Fibroblast of skin of scalp (primary cell): Measurements from ENCODE around the gene AGRN.
"Not testable (repeated sequence)": the region's sequence is repeated elsewhere in the genome, so short reads cannot be mapped to it uniquely, and the experiment has no call there.

Experiments
- DNase-seq: peaks from one replicate; pipeline ENCODE4 v3.0.0-alpha.2; 2013

The AGRN gene

GRCh38 chr1:1067860-1068516 lies 48.1 kb downstream of the AGRN start:
- no peak for DNase-seq

DNA sequence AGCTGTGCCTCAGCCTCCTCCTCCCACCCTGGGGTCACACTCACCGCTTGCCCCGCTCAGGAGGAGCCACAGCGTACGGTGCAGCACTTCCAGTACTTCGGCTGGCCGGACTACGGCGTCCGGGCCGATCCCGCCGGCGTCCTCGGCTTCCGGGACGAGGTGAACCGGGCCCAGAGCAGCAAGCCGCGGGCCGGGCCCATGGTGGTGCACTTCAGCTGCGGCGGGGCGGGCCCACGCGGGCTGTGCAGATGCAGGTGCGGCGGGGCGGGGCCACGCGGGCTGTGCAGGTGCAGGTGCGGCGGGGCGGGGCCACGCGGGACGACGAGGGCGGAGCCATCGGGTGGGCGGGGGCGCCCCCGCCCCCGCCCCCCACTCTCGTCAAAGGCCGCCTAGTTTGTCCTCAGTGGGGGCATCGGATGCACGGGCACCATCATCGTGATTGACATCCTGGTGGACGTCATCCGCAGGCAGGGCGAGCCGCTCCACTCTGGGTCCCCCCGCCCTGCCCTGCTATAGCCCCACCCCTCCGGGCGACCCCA lies 48.7 kb downstream of the AGRN start:
- no peak for DNase-seq

DNA sequence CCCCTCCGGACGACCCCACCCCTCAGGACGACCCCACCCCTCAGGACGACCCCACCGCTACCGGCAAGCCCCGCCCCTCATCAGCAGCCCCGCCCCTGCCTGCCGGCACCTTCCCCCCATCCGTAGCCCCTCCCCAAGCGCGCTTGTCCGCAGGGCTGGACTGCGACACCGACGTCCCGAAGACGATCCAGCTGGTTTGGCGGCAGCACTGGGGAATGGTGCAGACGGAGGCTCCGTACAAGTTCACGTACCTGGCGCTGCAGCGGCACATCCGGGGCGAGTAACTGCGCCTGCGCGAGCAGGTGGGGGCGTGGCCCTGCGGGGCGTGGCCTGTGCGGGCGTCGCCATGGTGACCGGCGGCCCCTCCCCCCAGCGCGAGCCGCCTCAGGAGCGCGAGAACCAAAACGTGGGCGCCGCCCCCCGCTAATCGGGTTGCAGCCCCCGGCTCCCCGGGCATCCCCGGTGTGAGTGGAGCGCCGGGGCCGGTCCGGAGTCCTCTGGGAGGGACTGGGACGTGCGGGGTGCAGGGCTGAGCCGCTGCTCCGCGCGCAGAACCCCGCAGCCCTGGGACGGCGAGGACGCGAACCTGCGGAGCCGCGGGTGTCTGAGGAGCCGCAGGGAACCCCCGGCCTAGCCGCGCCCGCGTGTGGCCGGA lies 49.3 kb downstream of the AGRN start:
- DNase-seq: peak; percentile 44

GRCh38 chr1:1069711-1070676 lies 50.1 kb downstream of the AGRN start:
- DNase-seq: no peak

DNA sequence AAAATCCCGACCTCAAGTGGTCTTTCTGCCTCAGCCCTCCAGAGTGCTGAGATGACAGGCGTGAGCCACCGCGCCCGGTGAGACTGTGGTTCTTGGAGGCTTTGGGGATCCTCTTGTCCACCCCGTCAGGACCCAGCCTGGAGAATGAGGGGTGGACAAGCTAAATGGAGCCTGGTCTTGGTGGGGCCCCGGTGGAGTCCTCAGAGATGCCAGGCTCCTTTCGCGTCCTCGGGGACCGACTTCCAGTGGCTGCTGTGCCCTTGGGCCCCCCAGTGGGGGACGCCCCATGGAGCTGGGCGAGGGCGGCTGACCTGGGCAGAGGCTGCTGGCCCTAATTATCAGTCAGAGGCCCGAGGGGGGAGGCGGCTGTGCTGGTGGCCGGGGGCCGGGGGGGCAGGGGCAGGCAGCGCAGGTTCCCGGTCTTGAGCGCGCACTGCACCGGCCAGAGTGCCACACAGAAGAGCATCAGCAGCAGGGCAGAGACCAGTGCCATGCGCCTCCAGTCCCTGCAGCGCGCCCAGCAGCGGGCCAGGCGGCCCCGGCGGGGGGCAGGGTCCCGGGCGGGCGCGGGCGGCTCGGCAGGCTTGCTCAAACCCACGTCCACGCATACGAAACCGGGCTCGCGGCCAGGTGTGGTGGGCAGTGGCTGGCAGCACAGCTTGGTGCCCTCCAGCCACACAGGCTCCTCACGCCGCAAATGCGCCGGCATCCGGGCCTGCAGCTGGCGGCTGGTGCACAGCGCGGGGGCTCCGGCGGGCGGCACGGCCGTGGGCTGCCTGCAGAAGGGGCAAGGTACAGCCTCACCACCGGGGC lies 51.8 kb downstream of the AGRN start:
- DNase-seq: no peak

GRCh38 chr1:1072299-1072848 lies 52.5 kb downstream of the AGRN start:
- DNase-seq: no peak

GRCh38 chr1:1072849-1073742 lies 53.2 kb downstream of the AGRN start:
- no peak for DNase-seq

- DNase-seq: no peak
Observed at GRCh38 chr1:1073743-1074587, 54.0 kb downstream of the AGRN start, which contains the start of gene RNF223. RNF223 (minus strand) TSS chr1:1074306; CDS start chr1:1072566, 1,740 bp downstream.

GRCh38 chr1:1074631-1075147 lies 54.8 kb downstream of the AGRN start:
- DNase-seq: no peak

- no peak for DNase-seq
Observed at GRCh38 chr1:1075148-1075935, 55.4 kb downstream of the AGRN start.

GRCh38 chr1:1077396-1077795 lies 57.5 kb downstream of the AGRN start:
- not testable (repeated sequence) for DNase-seq

DNA sequence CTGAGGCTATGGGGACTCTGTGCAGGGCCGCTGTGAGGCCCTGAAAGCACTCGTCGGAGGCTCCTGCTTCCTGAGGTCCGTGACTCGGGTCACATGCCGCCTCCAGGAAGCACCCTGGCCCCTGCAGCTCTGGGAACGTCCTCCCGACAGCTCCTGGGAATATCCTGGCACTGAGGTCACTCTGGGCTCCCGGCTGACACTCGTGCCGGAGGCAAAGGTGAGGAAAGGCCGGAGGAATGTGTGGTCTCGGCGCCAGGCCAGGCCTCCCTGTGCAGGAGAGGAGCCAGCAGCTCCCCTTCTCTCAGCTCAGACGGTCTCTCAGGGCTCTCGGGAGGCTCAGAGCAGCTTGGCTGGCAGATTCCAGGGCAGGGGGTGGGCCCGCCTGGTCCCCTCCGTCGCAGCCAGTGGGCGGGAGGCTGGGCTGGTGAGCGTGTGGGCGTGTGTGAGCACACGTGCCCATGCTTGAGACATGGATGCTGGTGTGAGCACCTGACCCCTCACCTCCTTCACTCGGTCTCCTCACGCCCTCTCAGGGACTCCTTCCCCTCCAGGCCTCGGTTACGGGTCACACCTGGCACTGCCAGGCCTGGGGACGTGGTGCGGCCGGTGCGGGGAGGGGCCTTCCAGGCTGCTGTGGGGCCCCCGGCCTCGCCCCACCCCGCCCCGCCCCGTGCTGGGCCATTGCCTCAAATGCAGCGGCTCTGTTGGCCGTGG lies 59.6 kb downstream of the AGRN start:
- peak; percentile 94 for DNase-seq

DNA sequence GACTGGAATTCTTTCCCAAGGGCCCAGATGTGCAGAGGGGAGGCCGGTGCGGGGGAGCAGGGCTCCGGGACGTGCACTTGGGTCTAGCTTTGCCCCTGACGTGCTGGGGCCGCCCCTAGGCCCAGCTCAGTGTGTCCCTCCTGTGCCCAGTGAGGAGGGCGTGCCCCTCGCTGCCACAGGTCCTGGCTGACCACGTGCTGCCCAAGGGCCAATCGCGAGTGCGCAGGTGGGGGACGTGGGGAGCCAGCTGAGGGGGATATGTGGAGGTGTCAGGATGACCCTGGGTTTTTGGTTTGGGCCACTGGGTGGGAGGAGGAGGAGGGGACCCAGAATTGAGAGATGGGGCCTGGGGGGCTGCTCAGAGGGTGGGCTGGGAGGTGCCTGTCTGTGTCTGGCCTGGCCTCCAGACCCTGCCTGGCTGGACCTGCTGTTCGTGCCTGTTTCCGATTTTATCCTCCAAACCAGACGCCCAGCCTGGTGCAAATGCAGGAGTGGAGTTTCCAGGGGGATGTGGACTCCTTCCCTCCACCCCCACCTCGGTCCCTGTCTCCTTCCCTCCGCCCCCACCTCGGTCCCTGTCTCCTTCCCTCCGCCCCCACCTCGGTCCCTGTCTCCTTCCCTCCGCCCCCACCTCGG lies 60.3 kb downstream of the AGRN start:
- peak; percentile 81 for DNase-seq

GRCh38 chr1:1080951-1081310 lies 61.0 kb downstream of the AGRN start:
- no peak for DNase-seq

DNA sequence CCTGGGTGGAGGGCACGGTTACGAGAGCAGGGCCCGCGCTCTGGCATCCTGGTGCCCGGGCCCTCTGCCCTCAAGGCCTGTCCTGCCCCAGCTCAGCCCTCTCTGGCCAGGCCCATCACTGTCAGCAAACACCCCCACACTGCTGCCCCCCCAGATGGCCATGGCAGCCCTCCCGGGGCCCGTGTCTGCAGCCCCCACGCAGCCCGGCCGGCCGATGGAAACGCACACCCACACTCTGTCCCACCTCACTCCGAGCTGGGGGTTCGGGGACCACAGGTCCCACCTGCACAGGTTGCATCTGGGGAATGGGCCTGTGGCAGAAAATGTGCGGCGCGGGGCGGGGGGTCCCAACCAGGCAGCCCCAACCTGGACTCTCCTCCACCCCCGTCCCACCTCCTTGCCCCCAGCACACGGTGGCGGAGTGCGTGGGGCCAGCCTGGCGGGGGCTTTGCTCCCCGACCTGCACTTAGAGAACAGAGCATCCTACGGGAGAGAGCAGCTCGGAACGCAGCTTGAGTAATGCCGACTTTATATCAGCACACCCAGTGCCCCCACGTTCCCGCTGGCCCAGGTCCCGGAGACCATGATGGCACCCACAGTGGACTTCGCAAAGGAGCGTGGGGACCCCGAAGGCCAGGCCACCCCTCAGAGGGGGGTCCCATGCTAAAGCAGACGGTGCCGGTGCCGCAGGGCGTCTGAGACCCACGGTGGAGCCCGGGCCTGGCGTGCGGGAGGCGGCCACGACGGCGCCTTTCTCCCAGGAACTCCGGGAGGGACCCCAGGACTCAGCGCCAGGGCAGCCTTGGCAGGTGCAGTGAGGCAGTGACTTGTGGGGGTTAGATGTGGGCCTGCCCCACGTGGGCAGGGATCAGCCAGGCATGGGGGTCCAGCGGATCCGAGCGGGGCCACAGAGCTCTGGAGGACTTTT lies 61.7 kb downstream of the AGRN start:
- DNase-seq: no peak

DNA sequence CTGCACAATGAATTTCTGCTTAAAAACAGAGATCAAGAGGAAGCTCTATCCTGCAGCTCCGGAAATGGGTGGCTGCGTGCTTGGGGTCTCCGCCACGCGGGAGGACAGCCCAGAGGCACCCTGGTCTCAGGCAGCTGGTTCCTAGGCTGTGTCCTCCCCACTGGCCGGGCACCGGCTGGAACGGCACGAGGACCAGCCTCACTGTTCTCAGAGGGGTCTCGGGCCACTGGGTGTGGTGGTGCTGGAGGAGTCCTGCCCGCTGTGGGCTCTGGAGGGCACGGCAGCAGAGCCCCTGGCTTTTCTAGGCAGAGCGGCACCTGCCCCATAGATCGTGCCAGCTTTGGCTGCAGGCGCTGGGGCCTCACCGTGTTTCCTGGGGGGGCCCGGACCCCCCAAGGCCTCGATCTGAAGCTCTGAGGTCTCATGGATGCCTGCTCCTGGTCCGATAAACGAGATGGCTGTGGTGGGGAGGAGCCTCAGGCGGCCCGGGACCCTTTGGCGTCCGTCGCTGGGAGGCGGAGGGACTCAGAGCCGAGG lies 62.4 kb downstream of the AGRN start:
- DNase-seq: no peak
